ENCODE data around the gene GNB1. TPM values are rescaled to one million over a fixed set of nuclear protein-coding genes. Genes with fewer than 3 reads are reported as not detected.
A peak's percentile ranks its signal among the peaks of the same experiment; 100 is the strongest.

Gene GNB1
- total and polyA plus RNA-seq, 9 of the 15 experiments (the other 6 are each of a cell fraction or from before 2014, with no cell fraction given), result 34.3 to 388 (median 114) TPM

DNA sequence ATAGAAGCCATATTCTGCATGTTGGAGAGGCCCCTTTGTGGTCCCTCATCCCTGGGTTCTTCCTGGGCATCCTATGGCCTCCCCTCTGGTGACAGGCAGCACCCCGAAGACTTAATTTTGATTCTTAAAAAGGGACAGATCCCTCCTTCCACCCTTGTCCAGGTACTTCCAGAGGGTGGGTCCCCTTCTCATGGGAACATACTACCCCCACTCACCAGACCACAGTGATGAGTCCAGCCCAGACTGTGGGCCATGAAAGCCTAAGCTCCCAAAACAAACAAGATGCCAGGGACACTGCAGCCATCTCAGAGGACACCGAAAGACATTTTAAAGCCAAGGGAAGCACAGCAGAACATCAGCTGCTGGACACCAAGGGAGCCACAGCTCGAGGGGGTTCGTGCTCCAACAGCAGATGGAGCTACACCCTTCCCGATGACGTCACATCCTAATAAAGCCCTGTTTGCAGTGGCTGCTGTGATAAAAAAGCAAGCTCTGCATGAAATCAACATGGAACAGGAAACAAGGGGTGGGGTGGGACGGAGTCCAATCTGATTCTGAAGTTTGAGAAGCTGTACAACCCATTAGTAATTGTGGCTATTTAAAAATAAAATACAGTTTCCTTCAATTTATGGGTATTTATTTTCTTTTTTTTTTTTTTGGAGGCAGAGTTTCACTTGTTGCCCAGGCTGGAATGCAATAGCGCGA is 32.4 kb downstream of the GNB1 start (continued):
- TF ChIP-seq, protein P1, sequence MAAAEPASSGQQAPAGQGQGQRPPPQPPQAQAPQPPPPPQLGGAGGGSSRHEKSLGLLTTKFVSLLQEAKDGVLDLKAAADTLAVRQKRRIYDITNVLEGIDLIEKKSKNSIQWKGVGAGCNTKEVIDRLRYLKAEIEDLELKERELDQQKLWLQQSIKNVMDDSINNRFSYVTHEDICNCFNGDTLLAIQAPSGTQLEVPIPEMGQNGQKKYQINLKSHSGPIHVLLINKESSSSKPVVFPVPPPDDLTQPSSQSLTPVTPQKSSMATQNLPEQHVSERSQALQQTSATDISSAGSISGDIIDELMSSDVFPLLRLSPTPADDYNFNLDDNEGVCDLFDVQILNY (CRISPR knock-in tag; IDR thresholded peaks at IDR 0.05), result no peak
- TF ChIP-seq ZNF197 (CRISPR knock-in tag; IDR thresholded peaks at IDR 0.05; ENCODE audit: low read depth) (no peak), ZEB2 (IDR thresholded peaks at IDR 0.05) (no peak), CHCHD3 (CRISPR knock-in tag; IDR thresholded peaks at IDR 0.05) (no peak), ZFP36 (IDR thresholded peaks at IDR 0.05; ENCODE audit: low read depth, low read length, partially characterized antibody) (no peak), DIDO1 (tag; IDR thresholded peaks at IDR 0.05; ENCODE audit: low read depth) (no peak), ZNF175 (CRISPR knock-in tag; IDR thresholded peaks at IDR 0.05; ENCODE audit: low read depth) (no peak), EP400 (IDR thresholded peaks at IDR 0.05) (no peak), ZNF512 (tag; IDR thresholded peaks at IDR 0.05) (no peak), TFE3 (CRISPR knock-in tag; IDR thresholded peaks at IDR 0.05) (no peak), FOXP1 (CRISPR knock-in tag; IDR thresholded peaks at IDR 0.05) (no peak), POLR2H (tag; IDR thresholded peaks at IDR 0.05; ENCODE audit: low read depth) (no peak), FOXK1 (CRISPR knock-in tag; IDR thresholded peaks at IDR 0.05; ENCODE audit: borderline replicate concordance) (no peak), ZBED1 (IDR thresholded peaks at IDR 0.05) (no peak), BHLHE40 (IDR thresholded peaks at IDR 0.05; ENCODE audit: low read length) (no peak), TARDBP (IDR thresholded peaks at IDR 0.05) (no peak), JUND (IDR thresholded peaks at IDR 0.05; ENCODE audit: borderline replicate concordance, low read depth, low read length) (peak; percentile 99), JUND (tag; IDR thresholded peaks at IDR 0.05; ENCODE audit: borderline replicate concordance, low read depth, low read length) (peak; percentile 98), MYC (IDR thresholded peaks at IDR 0.05; ENCODE audit: low read depth, low read length) (no peak), MYC (CRISPR knock-in tag; IDR thresholded peaks at IDR 0.05; ENCODE audit: borderline replicate concordance, low read depth) (no peak), ZNF444 (CRISPR knock-in tag; IDR thresholded peaks at IDR 0.05) (no peak), MECOM (CRISPR knock-in tag; IDR thresholded peaks at IDR 0.05) (no peak), KDM5B (IDR thresholded peaks at IDR 0.05; ENCODE audit: insufficient replicate concordance, low read depth, low read length) (no peak), SP2 (IDR thresholded peaks at IDR 0.05; ENCODE audit: extremely low read depth, low read depth, low read length, poor library complexity, severe bottlenecking) (no peak), ZNF274 (IDR thresholded peaks at IDR 0.05; ENCODE audit: borderline replicate concordance, low read depth, low read length) (no peak), PYGO2 (tag; IDR thresholded peaks at IDR 0.05) (no peak), ZNF668 (CRISPR knock-in tag; IDR thresholded peaks at IDR 0.05) (no peak), MAFK (IDR thresholded peaks at IDR 0.05; ENCODE audit: low read length) (peak; percentile 45)
